CD4-positive, alpha-beta T cell (primary cell): ENCODE measurements around the gene SH3BP1. TPM values are rescaled to one million over a fixed set of nuclear protein-coding genes. Genes with fewer than 3 reads are reported as not detected.

Source experiments
- ATAC-seq: fragments of 200-7000 bp; cut with Tn5 transposase; one replicate; pipeline ENCODE4 v1.10.0; 2022; ENCODE audit warnings: mild to moderate bottlenecking; ENCODE audit not compliant: poor library complexity
- CTCF ChIA-PET: fragments of 350-600 bp; sonication (Branson Sonifier 250); formaldehyde crosslinking; loops from one replicate; lab custom pipeline; 2021; ENCODE audit warnings: antibody characterized with exemption, inconsistent platforms; lab: Charles Lee
- POLR2A ChIA-PET: fragments of 350-600 bp; sonication (Branson Sonifier 250); formaldehyde crosslinking; loops from one replicate; lab custom pipeline; 2021; ENCODE audit warnings: antibody characterized with exemption, inconsistent platforms; lab: Charles Lee
- DNase-seq, 14 experiments: peaks; one replicate each; pipeline ENCODE4 v3.0.0-alpha.2; 2013 to 2020; ENCODE audit warnings: mixed read lengths in 2 of 14
- H3K27ac ChIP-seq, 2 donors: one replicate each; pipeline versions ENCODE4 v1.5.1 to v1.7.0; 2013; ENCODE audit warnings: low read length in 2 of 2, low read depth in 1 of 2, mild to moderate bottlenecking in 1 of 2
- H3K27me3 ChIP-seq, 2 experiments: 1 replicate in 1 of 2; 2 replicates in 1 of 2; pipeline versions ENCODE4 v1.6.1 to v1.7.0; 2013; ENCODE audit warnings: low read length in 2 of 2, control low read depth in 1 of 2, mild to moderate bottlenecking in 1 of 2, moderate library complexity in 1 of 2; ENCODE audit not compliant: insufficient read depth in 2 of 2, control insufficient read depth in 1 of 2
- H3K36me3 ChIP-seq: one replicate; pipeline ENCODE4 v1.6.1; 2013; ENCODE audit warnings: low read length, control low read depth; ENCODE audit not compliant: insufficient read depth
- H3K4me1 ChIP-seq: one replicate; pipeline ENCODE4 v1.6.1; 2013; ENCODE audit warnings: low read length, control low read depth; ENCODE audit not compliant: insufficient read depth
- H3K4me3 ChIP-seq: one replicate; pipeline ENCODE4 v1.5.1; 2013; ENCODE audit warnings: mild to moderate bottlenecking, low read length, moderate library complexity
- H3K9me3 ChIP-seq, 2 experiments: 1 replicate in 1 of 2; 2 replicates in 1 of 2; pipeline versions ENCODE4 v1.6.1 to v1.7.0; 2013; ENCODE audit warnings: low read length in 2 of 2, mild to moderate bottlenecking in 2 of 2, control low read depth in 1 of 2, moderate library complexity in 1 of 2; ENCODE audit not compliant: control insufficient read depth in 1 of 2, insufficient read depth in 1 of 2
- H3K27ac Mint-ChIP-seq: one replicate; pipeline ENCODE4 v1.8.0; 2020; ENCODE audit warnings: mixed read lengths
- H3K27me3 Mint-ChIP-seq: one replicate; pipeline ENCODE4 v1.8.0; 2021; ENCODE audit warnings: mixed read lengths
- H3K36me3 Mint-ChIP-seq: one replicate; pipeline ENCODE4 v1.8.0; 2021; ENCODE audit warnings: low read depth, mixed read lengths
- H3K4me1 Mint-ChIP-seq: one replicate; pipeline ENCODE4 v1.8.0; 2021; ENCODE audit warnings: low read depth, mixed read lengths
- H3K4me3 Mint-ChIP-seq: one replicate; pipeline ENCODE4 v1.8.0; 2020; ENCODE audit warnings: mild to moderate bottlenecking, mixed read lengths
- H3K9me3 Mint-ChIP-seq: one replicate; pipeline ENCODE4 v1.8.0; 2020; ENCODE audit warnings: mixed read lengths
- CTCF ChIP-seq: fragments of 200-600 bp; IDR thresholded peaks from one replicate; pipeline ENCODE4 v1.8.0; 2022; ENCODE audit warnings: antibody characterized with exemption, mild to moderate bottlenecking
- intact Hi-C, 2 experiments: fragments of 100-400 bp; cut with DNase I in 1 of 2; cut with micrococcal nuclease in 1 of 2; formaldehyde crosslinking; loops; one replicate each; pipeline versions ENCODE4 v1.15.1 to v1.9.0; 2023 to 2025; cut with DNase I, micrococcal nuclease
- total RNA-seq, 174 experiments: library from RNA in 2 of 174; stranded (reverse) in 2 of 174; gene quantifications; one replicate each; pipeline ENCODE4 v1.2.3 and lab custom pipeline; 2021 to 2026

SH3BP1 gene
- total RNA-seq, 2 experiments from 2014 or later = 46.9 to 49.0 TPM

DNA sequence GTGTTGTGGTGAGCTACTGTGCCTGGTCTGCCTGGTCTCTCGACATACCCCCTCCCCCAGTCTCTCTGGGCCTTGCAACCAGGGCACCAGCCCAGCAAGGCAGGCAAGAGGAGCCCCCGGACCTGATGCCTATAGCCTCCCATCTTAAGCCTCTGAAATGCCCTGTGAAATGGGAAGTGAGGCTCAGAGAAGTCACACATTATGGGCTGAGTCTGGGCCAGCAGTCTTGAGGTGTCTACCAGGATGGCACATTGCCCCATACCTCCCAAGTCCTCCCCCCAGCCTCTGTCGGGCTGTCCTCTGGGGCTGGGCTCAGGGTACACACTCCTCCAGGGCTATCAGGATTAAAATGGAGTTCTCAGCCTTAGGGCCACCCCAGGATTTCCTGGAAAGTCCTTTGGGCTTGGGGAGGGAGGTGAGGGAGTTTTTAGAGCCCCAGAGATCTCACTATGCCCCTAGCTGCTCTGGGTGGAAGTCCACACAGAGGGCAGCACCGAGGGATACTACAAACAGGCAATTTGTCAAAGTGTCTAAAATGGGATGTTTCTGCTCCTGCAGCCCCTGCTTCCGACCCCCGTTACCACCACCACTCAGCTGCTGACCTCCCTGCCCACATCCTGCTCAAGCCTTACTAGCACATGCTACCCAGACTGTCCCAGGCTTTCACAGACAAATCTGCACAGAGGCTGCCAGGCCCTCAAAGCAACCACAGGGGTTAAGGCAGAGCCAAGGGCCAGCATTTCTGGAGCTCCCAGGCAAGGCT lies 3.1 kb upstream of the SH3BP1 start:
- H3K27me3 ChIP-seq = no peaks in the 10 kb centered on the region
- TF ChIP-seq CTCF = no peak
- no peak for ATAC-seq
- Mint-ChIP-seq H3K4me1 (peaks cover 68% of the 10 kb centered on the region), H3K4me3 (peak overlapping the region; percentile 98), H3K27me3 (no peaks in the 10 kb centered on the region), H3K9me3 (no peaks in the 10 kb centered on the region), H3K36me3 (peaks cover 18% of the 10 kb centered on the region), H3K27ac (peak overlapping the region; percentile 94)
- no peaks in the 10 kb centered on the region for H3K9me3 ChIP-seq
- no peak overlapping the region for H3K4me3 ChIP-seq
- ChIA-PET POLR2A (interaction anchor here (0.9 to 9.5 kb wide), 9 partner anchors 9 to 70 kb away, joined by 3 to 107 read pairs (median 4); partner anchors contain the start of genes GGA1, LGALS1, NOL12 and PDXP), CTCF (interaction anchor here (0.8 to 2.2 kb wide), 5 partner anchors 8 to 45 kb away, joined by 3 to 7 read pairs (median 3); partner anchors contain the start of gene PDXP)
- H3K27ac ChIP-seq = peak overlapping the region; percentile 73 to 77
- peaks cover 11% of the 10 kb centered on the region for H3K36me3 ChIP-seq
- intact Hi-C loops = no loop called here
- peaks cover 90% of the 10 kb centered on the region for H3K4me1 ChIP-seq
- peak in 3 of 14 experiments; percentile 35 to 56 (median 49) for DNase-seq

GRCh38 chr22:37636949-37637273 lies 2.6 kb upstream of the SH3BP1 start:
- ATAC-seq (no peak), DNase-seq (no peak)
- Histone ChIP-seq H3K9me3 (no peaks in the 10 kb centered on the region), H3K27me3 (no peaks in the 10 kb centered on the region), H3K4me1 (peaks cover 90% of the 10 kb centered on the region), H3K4me3 (no peak overlapping the region), H3K27ac (peak overlapping the region; percentile 73 to 77), H3K36me3 (peaks cover 12% of the 10 kb centered on the region)
- H3K4me3 Mint-ChIP-seq = peak overlapping the region; percentile 98
- H3K4me1 Mint-ChIP-seq = peaks cover 72% of the 10 kb centered on the region
- TF ChIP-seq CTCF = no peak
- CTCF ChIA-PET = interaction anchor here (0.9 to 2.2 kb wide), 4 partner anchors 8 to 30 kb away, joined by 3 to 7 read pairs (median 4); partner anchors contain the start of gene PDXP
- H3K27me3 Mint-ChIP-seq = no peaks in the 10 kb centered on the region
- POLR2A ChIA-PET = interaction anchor here (0.9 to 9.5 kb wide), 9 partner anchors 10 to 70 kb away, joined by 3 to 107 read pairs (median 4); partner anchors contain the start of genes GGA1, LGALS1, NOL12 and PDXP
- H3K9me3 Mint-ChIP-seq = no peaks in the 10 kb centered on the region
- intact Hi-C loops = no loop called here
- peak overlapping the region; percentile 94 for H3K27ac Mint-ChIP-seq
- peaks cover 23% of the 10 kb centered on the region for H3K36me3 Mint-ChIP-seq

DNA sequence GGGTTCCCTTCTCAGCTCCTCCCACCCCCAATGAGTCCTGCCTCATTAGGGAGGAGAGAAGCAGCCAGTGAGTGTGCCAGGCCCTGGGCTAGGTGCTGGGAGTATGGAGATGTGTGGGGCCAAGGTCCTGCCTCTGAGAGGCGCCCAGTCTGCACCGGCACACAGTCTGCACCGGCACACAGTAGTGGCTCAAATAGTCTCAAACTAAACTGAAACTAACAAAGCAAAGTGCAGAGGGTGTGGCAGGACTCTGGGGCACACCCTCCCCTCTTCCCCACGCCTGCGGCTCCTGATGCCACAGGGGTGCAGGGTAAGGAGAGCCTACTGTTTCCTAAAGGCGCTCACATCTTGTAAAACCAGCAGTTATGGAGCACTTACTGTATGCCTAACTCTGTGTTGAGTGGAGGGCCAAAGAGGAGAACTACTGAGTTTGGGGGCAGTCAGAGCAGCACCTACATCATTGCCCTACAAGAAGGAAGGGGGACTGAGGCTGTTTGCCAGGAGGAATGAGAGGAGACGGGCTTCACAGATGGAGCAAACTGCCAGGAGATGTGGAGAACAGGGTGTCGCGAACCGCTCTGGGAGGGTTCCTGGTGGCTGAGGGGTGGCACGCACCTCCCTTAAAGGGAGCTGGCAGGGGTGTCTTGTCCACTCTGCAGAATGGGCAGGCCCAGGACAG lies 939 bp upstream of the SH3BP1 start:
- ChIA-PET CTCF (interaction anchor here (7.4 kb wide), 1 partner anchor 42 kb away, joined by 171 read pairs; the partner anchor contains the start of genes LGALS1 and NOL12), POLR2A (interaction anchor here (0.6 to 9.5 kb wide), 8 partner anchors 12 to 509 kb away, joined by 3 to 107 read pairs (median 16); partner anchors contain the start of genes GGA1, LGALS1, NOL12 and PDXP)
- peak overlapping the region; percentile 94 for H3K27ac Mint-ChIP-seq
- no peaks in the 10 kb centered on the region for H3K27me3 Mint-ChIP-seq
- no peaks in the 10 kb centered on the region for H3K9me3 Mint-ChIP-seq
- H3K4me1 ChIP-seq = peaks cover 90% of the 10 kb centered on the region
- H3K4me3 Mint-ChIP-seq = peak overlapping the region; percentile 98
- no peaks in the 10 kb centered on the region for H3K9me3 ChIP-seq
- H3K27me3 ChIP-seq = no peaks in the 10 kb centered on the region
- H3K36me3 ChIP-seq = peaks cover 25% of the 10 kb centered on the region
- peak in 8 of 14 experiments; percentile 25 to 64 (median 48) for DNase-seq
- H3K4me1 Mint-ChIP-seq = peaks cover 77% of the 10 kb centered on the region
- ATAC-seq = peak; percentile 36
- intact Hi-C loops = no loop called here
- no peak for TF ChIP-seq CTCF
- H3K36me3 Mint-ChIP-seq = peaks cover 37% of the 10 kb centered on the region
- H3K27ac ChIP-seq = peak overlapping the region; percentile 73 to 77
- H3K4me3 ChIP-seq = peak overlapping the region; percentile 97
